Common myeloid progenitor, CD34-positive (primary cell): ENCODE measurements around the gene NEDD4L.

Source experiments
- CTCF ChIA-PET: fragments of 350-600 bp; sonication (Branson Sonifier 250); formaldehyde crosslinking; loops from one replicate; lab custom pipeline; 2021; ENCODE audit warnings: antibody characterized with exemption; lab: Charles Lee
- POLR2A ChIA-PET: fragments of 350-600 bp; sonication (Branson Sonifier 250); formaldehyde crosslinking; loops from one replicate; lab custom pipeline; 2021; ENCODE audit warnings: antibody characterized with exemption; lab: Charles Lee
- DNase-seq, 3 donors: peaks; one replicate each; pipeline versions ENCODE4 v3.0.0 to v3.0.0-alpha.2; 2013
- H3K27ac ChIP-seq, 2 experiments: 1 replicate in 1 of 2; 2 replicates in 1 of 2; pipeline ENCODE4 v1.7.0; 2013; ENCODE audit warnings: inconsistent platforms in 2 of 2, low read length in 2 of 2, mild to moderate bottlenecking in 2 of 2, low read depth in 1 of 2, moderate library complexity in 1 of 2; ENCODE audit not compliant: severe bottlenecking in 2 of 2, insufficient read depth in 1 of 2, poor library complexity in 1 of 2
- H3K27me3 ChIP-seq, 5 experiments: replicated peaks in 2 of 5; 1 replicate in 3 of 5; 2 replicates in 2 of 5; pipeline versions ENCODE4 v1.6.1 to v1.7.0; 2013; ENCODE audit warnings: low read length in 4 of 5, mild to moderate bottlenecking in 2 of 5, moderate library complexity in 2 of 5, inconsistent platforms in 1 of 5; ENCODE audit not compliant: insufficient read depth in 5 of 5, control insufficient read depth in 4 of 5
- H3K36me3 ChIP-seq, 4 experiments: 1 replicate in 2 of 4; 2 replicates in 2 of 4; pipeline versions ENCODE4 v1.6.1 to v1.7.0; 2013; ENCODE audit warnings: low read length in 3 of 4, control low read depth in 1 of 4, mild to moderate bottlenecking in 1 of 4; ENCODE audit not compliant: control insufficient read depth in 4 of 4, insufficient read depth in 4 of 4
- H3K4me1 ChIP-seq, 4 experiments: 1 replicate in 3 of 4; 2 replicates in 1 of 4; pipeline versions ENCODE4 v1.6.1 to v1.7.1; 2013; ENCODE audit warnings: low read length in 3 of 4, mild to moderate bottlenecking in 3 of 4, control low read depth in 1 of 4, inconsistent platforms in 1 of 4, moderate library complexity in 1 of 4; ENCODE audit not compliant: control insufficient read depth in 4 of 4, insufficient read depth in 4 of 4; ENCODE audit errors: control extremely low read depth in 1 of 4
- H3K4me3 ChIP-seq, 7 experiments: 1 replicate in 4 of 7; 2 replicates in 3 of 7; pipeline versions ENCODE4 v1.5.1 to v1.7.0; 2013; ENCODE audit warnings: mild to moderate bottlenecking in 7 of 7, low read length in 6 of 7, moderate library complexity in 6 of 7, inconsistent platforms in 2 of 7, low read depth in 2 of 7, control low read depth in 1 of 7; ENCODE audit not compliant: insufficient read depth in 4 of 7, control insufficient read depth in 1 of 7; ENCODE audit errors: extremely low read depth in 1 of 7
- H3K9me3 ChIP-seq, 5 experiments: 1 replicate in 4 of 5; 2 replicates in 1 of 5; pipeline versions ENCODE4 v1.6.1 to v1.7.1; 2013; ENCODE audit warnings: low read length in 4 of 5, mild to moderate bottlenecking in 2 of 5, inconsistent platforms in 1 of 5, low read depth in 1 of 5, moderate library complexity in 1 of 5; ENCODE audit not compliant: control insufficient read depth in 4 of 5, insufficient read depth in 2 of 5; ENCODE audit errors: control extremely low read depth in 1 of 5
- WGBS: methylation state at CpG from one replicate; pipeline ENCODE4 v1.1.5; 2013; ENCODE audit not compliant: insufficient coverage; 5-methylcytosine and 5-hydroxymethylcytosine counted together

NEDD4L gene

GRCh38 chr18:58069099-58069498 is 25.1 kb downstream of the NEDD4L start:
- H3K9me3 ChIP-seq: no peaks in the 10 kb centered on the region
- no peak overlapping the region for H3K27ac ChIP-seq
- H3K36me3 ChIP-seq: no peaks in the 10 kb centered on the region
- CTCF ChIA-PET: interaction anchor here (1.0 to 1.3 kb wide), 3 partner anchors 8 to 17 kb away, joined by 3 to 5 read pairs (median 4); no protein-coding TSS in a partner anchor
- H3K4me3 ChIP-seq: no peak overlapping the region
- DNase-seq: peak in 1 of 3 donors; percentile 26
- no peaks in the 10 kb centered on the region for H3K4me1 ChIP-seq
- no peaks in the 10 kb centered on the region for H3K27me3 ChIP-seq
- POLR2A ChIA-PET: interaction anchor here (0.7 kb wide), 1 partner anchor 229 kb away, joined by 7 read pairs; no protein-coding TSS in a partner anchor

GRCh38 chr18:58069721-58070292 is 25.8 kb downstream of the NEDD4L start:
- WGBS: 96% methylated on average over 2 of the region's 3 CpGs
- H3K4me1 ChIP-seq: no peaks in the 10 kb centered on the region
- H3K9me3 ChIP-seq: peaks cover 0 to under 1% (median 0%) of the 10 kb centered on the region in 5 experiments
- no peaks in the 10 kb centered on the region for H3K27me3 ChIP-seq
- no peaks in the 10 kb centered on the region for H3K36me3 ChIP-seq
- POLR2A ChIA-PET: no interaction called here
- CTCF ChIA-PET: interaction anchor here (1.3 kb wide), 1 partner anchor 8 kb away, joined by 4 read pairs; no protein-coding TSS in a partner anchor
- no peak overlapping the region for H3K27ac ChIP-seq
- no peak overlapping the region for H3K4me3 ChIP-seq
- no peak for DNase-seq

GRCh38 chr18:58076052-58076451 is 32.0 kb downstream of the NEDD4L start:
- POLR2A ChIA-PET: interaction anchor here (0.9 kb wide), 1 partner anchor 11 kb away, joined by 3 read pairs; no protein-coding TSS in a partner anchor
- WGBS: 100% methylated on average over 1 of the region's 2 CpGs
- no peak overlapping the region for H3K27ac ChIP-seq
- H3K4me3 ChIP-seq: no peak overlapping the region
- peaks cover 0 to 1% (median 0%) of the 10 kb centered on the region in 5 experiments for H3K9me3 ChIP-seq
- no peaks in the 10 kb centered on the region for H3K27me3 ChIP-seq
- DNase-seq: no peak
- no peaks in the 10 kb centered on the region for H3K36me3 ChIP-seq
- CTCF ChIA-PET: interaction anchor here (1.5 kb wide), 1 partner anchor 24 kb away, joined by 4 read pairs; no protein-coding TSS in a partner anchor
- no peaks in the 10 kb centered on the region for H3K4me1 ChIP-seq

GRCh38 chr18:58077329-58077728 is 33.3 kb downstream of the NEDD4L start:
- CTCF ChIA-PET: interaction anchor here (1.1 to 1.5 kb wide), 3 partner anchors 8 to 23 kb away, joined by 3 to 4 read pairs (median 3); no protein-coding TSS in a partner anchor
- no peak overlapping the region for H3K27ac ChIP-seq
- no peaks in the 10 kb centered on the region for H3K4me1 ChIP-seq
- DNase-seq: no peak
- WGBS: 97% methylated on average over 9 of the region's 9 CpGs
- POLR2A ChIA-PET: no interaction called here
- H3K9me3 ChIP-seq: peaks cover 0 to 1% (median 0%) of the 10 kb centered on the region in 5 experiments
- no peak overlapping the region for H3K4me3 ChIP-seq
- H3K36me3 ChIP-seq: no peaks in the 10 kb centered on the region
- no peaks in the 10 kb centered on the region for H3K27me3 ChIP-seq

- Histone ChIP-seq H3K36me3 (no peaks in the 10 kb centered on the region), H3K27ac (no peak overlapping the region), H3K4me3 (no peak overlapping the region), H3K27me3 (no peaks in the 10 kb centered on the region), H3K4me1 (no peaks in the 10 kb centered on the region), H3K9me3 (peaks cover 0 to 1% (median 0%) of the 10 kb centered on the region in 5 experiments)
- WGBS: 97% methylated on average over 6 of the region's 11 CpGs
- DNase-seq: peak in 2 of 3 donors; percentile 29 to 57
- ChIA-PET POLR2A (no interaction called here), CTCF (no interaction called here)
Observed at GRCh38 chr18:58078889-58079573, 35.0 kb downstream of the NEDD4L start.

- Histone ChIP-seq H3K36me3 (no peaks in the 10 kb centered on the region), H3K4me3 (no peak overlapping the region), H3K27me3 (no peaks in the 10 kb centered on the region), H3K27ac (no peak overlapping the region), H3K9me3 (peaks cover 0 to 4% (median 0%) of the 10 kb centered on the region in 5 experiments), H3K4me1 (no peaks in the 10 kb centered on the region)
- ChIA-PET POLR2A (interaction anchor here (0.6 kb wide), 2 partner anchors 33 to 115 kb away, joined by 3 to 4 read pairs; no protein-coding TSS in a partner anchor), CTCF (interaction anchor here (1.2 kb wide), 1 partner anchor 13 kb away, joined by 4 read pairs; no protein-coding TSS in a partner anchor)
- no peak for DNase-seq
- 100% methylated on average over 3 of the region's 3 CpGs for WGBS
Observed at GRCh38 chr18:58080451-58080850, 36.4 kb downstream of the NEDD4L start.
